Activated CD4-positive, alpha-beta T cell treated with anti-CD3 and anti-CD28 coated beads for 24 hours (primary cell): Measurements from ENCODE around the gene SMARCAL1.

Experiments
- DNase-seq, 2 donors: peaks; one replicate each; pipeline ENCODE4 v3.0.0-alpha.2; 2020; ENCODE audit warnings: low read depth in 2 of 2

The SMARCAL1 gene

GRCh38 chr2:216392945-216393840 is 19.1 kb upstream of the SMARCAL1 start:
- DNase-seq = no peak

- no peak for DNase-seq
These were observed 17.4 kb upstream of the SMARCAL1 start for GRCh38 chr2:216394881-216395280.

- no peak for DNase-seq
These were observed 12.7 kb upstream of the SMARCAL1 start for GRCh38 chr2:216399621-216400020.

- DNase-seq = no peak
These were observed 9.5 kb upstream of the SMARCAL1 start for GRCh38 chr2:216402751-216403150.

GRCh38 chr2:216404010-216404618 is 8.2 kb upstream of the SMARCAL1 start:
- peak; percentile 27 to 30 for DNase-seq

- DNase-seq = no peak
These were observed 6.7 kb upstream of the SMARCAL1 start for GRCh38 chr2:216405588-216405987.

- no peak for DNase-seq
These were observed 5.5 kb upstream of the SMARCAL1 start for GRCh38 chr2:216406826-216407225.

GRCh38 chr2:216408426-216409290 is 3.6 kb upstream of the SMARCAL1 start:
- no peak for DNase-seq

GRCh38 chr2:216410550-216410949 is 1.7 kb upstream of the SMARCAL1 start:
- DNase-seq = no peak

- no peak for DNase-seq
These were observed 1.6 kb downstream of the SMARCAL1 start for GRCh38 chr2:216413882-216414281.

- DNase-seq = no peak
These were observed 2.6 kb downstream of the SMARCAL1 start for GRCh38 chr2:216414772-216415319.

- no peak for DNase-seq
These were observed 3.3 kb downstream of the SMARCAL1 start for GRCh38 chr2:216415541-216415940.

- no peak for DNase-seq
These were observed 4.5 kb downstream of the SMARCAL1 start for GRCh38 chr2:216416571-216417307.

- DNase-seq = no peak
These were observed 6.7 kb downstream of the SMARCAL1 start for GRCh38 chr2:216418981-216419380.

GRCh38 chr2:216420367-216421101 is 8.2 kb downstream of the SMARCAL1 start:
- no peak for DNase-seq

GRCh38 chr2:216423071-216423470 is 10.8 kb downstream of the SMARCAL1 start:
- no peak for DNase-seq

- DNase-seq = no peak
These were observed 12.0 kb downstream of the SMARCAL1 start for GRCh38 chr2:216424274-216424673.

GRCh38 chr2:216425008-216425787 is 12.9 kb downstream of the SMARCAL1 start:
- DNase-seq = no peak

GRCh38 chr2:216426166-216426777 is 14.0 kb downstream of the SMARCAL1 start:
- no peak for DNase-seq
